Measurements from ENCODE around the gene SUSD4. TPM values are rescaled to one million over a fixed set of nuclear protein-coding genes. Genes with fewer than 3 reads are reported as not detected.

SUSD4 gene
- total RNA-seq, 2 experiments from 2014 or later, result 13.0 to 13.8 TPM

DNA sequence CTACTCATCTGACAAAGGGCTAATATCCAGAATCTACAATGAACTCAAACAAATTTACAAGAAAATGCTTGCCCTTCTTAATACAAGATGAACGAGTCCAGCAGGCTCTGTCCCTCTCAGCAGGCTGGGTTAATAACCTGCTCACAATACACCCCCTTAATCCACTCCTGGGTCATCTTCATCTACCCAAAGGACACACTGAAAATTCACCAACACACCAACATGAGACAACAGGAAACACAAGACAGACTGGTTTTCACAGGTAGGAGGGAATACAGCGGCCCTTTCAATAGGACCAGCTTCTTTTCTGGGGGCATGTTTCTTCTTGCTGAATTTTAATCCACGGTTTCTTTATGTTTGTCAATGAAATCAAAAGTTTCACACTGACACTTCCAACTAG is 44.6 kb downstream of the SUSD4 start:
- POLR2A ChIA-PET, result no interaction called here

DNA sequence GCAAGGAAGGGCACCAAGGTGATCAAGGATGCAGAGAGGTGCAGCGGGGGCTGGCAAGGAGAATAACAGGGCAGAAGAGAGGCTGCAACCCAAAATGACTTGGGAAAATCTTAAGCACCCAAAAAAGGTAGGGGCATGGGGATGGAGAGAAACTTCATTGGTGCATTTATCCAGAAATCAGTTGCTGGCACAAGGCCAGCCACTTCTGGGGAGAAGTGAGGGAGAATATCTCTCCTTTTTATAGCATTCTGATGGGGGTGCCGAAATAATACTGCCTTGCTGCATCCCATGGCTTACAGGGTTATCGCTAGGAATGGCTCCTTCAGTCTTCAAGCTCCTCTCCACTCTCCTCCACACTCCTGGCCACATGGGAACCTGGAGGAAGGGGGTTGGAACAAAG is 47.9 kb downstream of the SUSD4 start:
- Histone ChIP-seq H3K36me3 (ENCODE audit: insufficient read depth, low read length) (no peaks in the 10 kb centered on the region), H3K27me3 (ENCODE audit: control insufficient read depth in 1 of 2, insufficient read depth in 2 of 2, low read length in 2 of 2) (no peaks in the 10 kb centered on the region), H3K4me3 (ENCODE audit: low read length) (no peak overlapping the region), H3K27ac (ENCODE audit: low read depth in 1 of 2, low read length in 2 of 2) (no peak overlapping the region), H3K9me3 (ENCODE audit: control insufficient read depth in 1 of 2, insufficient read depth in 1 of 2, low read length in 2 of 2) (no peaks in the 10 kb centered on the region), H3K4me1 (ENCODE audit: insufficient read depth, low read length) (peaks cover 8% of the 10 kb centered on the region)
- ATAC-seq (ENCODE audit: poor library complexity) (no peak), DNase-seq (no peak)
- POLR2A ChIA-PET, result no interaction called here
- Mint-ChIP-seq H3K27ac (no peak overlapping the region), H3K4me1 (ENCODE audit: low read depth) (peaks cover 19% of the 10 kb centered on the region), H3K27me3 (no peaks in the 10 kb centered on the region), H3K4me3 (no peak overlapping the region), H3K9me3 (peaks cover 2% of the 10 kb centered on the region), H3K36me3 (ENCODE audit: low read depth) (no peaks in the 10 kb centered on the region)
- CTCF ChIA-PET, result interaction anchor here (1.4 kb wide), 1 partner anchor 11 kb away, joined by 4 read pairs; no protein-coding TSS in a partner anchor
- TF ChIP-seq, protein P1, sequence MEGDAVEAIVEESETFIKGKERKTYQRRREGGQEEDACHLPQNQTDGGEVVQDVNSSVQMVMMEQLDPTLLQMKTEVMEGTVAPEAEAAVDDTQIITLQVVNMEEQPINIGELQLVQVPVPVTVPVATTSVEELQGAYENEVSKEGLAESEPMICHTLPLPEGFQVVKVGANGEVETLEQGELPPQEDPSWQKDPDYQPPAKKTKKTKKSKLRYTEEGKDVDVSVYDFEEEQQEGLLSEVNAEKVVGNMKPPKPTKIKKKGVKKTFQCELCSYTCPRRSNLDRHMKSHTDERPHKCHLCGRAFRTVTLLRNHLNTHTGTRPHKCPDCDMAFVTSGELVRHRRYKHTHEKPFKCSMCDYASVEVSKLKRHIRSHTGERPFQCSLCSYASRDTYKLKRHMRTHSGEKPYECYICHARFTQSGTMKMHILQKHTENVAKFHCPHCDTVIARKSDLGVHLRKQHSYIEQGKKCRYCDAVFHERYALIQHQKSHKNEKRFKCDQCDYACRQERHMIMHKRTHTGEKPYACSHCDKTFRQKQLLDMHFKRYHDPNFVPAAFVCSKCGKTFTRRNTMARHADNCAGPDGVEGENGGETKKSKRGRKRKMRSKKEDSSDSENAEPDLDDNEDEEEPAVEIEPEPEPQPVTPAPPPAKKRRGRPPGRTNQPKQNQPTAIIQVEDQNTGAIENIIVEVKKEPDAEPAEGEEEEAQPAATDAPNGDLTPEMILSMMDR (IDR thresholded peaks at IDR 0.05), result no peak
- intact Hi-C loops (cut with DNase I, micrococcal nuclease), result no loop called here

More for the DNA sequence above, 44.6 kb downstream of the SUSD4 start:
- Histone ChIP-seq H3K4me1 (ENCODE audit: insufficient read depth, low read length) (peaks cover 24% of the 10 kb centered on the region), H3K9me3 (ENCODE audit: control insufficient read depth in 1 of 2, insufficient read depth in 1 of 2, low read length in 2 of 2) (no peaks in the 10 kb centered on the region), H3K36me3 (ENCODE audit: insufficient read depth, low read length) (no peaks in the 10 kb centered on the region), H3K27ac (ENCODE audit: low read depth in 1 of 2, low read length in 2 of 2) (no peak overlapping the region), H3K27me3 (ENCODE audit: control insufficient read depth in 1 of 2, insufficient read depth in 2 of 2, low read length in 2 of 2) (no peaks in the 10 kb centered on the region), H3K4me3 (ENCODE audit: low read length) (no peak overlapping the region)
- intact Hi-C loops (cut with DNase I, micrococcal nuclease), result no loop called here
- no peak for ATAC-seq (ENCODE audit: poor library complexity)
- DNase-seq, result no peak
- Mint-ChIP-seq H3K4me1 (ENCODE audit: low read depth) (peaks cover 44% of the 10 kb centered on the region), H3K27ac (no peak overlapping the region), H3K27me3 (no peaks in the 10 kb centered on the region), H3K9me3 (peaks cover 2% of the 10 kb centered on the region), H3K36me3 (ENCODE audit: low read depth) (no peaks in the 10 kb centered on the region), H3K4me3 (no peak overlapping the region)
- TF ChIP-seq, protein P1 (IDR thresholded peaks at IDR 0.05), result no peak
- CTCF ChIA-PET, result no interaction called here

DNA sequence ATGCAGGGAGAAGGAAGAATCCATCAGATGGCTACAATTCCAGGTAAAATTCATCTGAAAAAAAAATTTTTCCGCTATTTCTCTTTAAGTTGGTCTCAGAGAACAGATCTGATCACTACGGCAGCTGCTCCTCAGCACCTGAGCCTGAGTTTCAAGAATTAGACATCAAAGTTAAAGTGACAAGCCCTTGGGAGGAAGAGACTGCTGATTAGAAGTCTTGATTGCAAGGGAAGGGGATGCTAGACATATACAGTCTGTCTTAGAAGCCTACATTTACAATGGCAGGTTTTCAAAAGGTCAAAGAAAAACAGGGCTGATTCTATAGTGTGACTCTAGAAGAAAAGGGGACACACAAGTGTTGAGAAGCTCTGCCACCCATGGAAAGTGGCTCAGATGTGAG is 48.3 kb downstream of the SUSD4 start:
- H3K27me3 ChIP-seq (ENCODE audit: control insufficient read depth in 1 of 2, insufficient read depth in 2 of 2, low read length in 2 of 2), result no peaks in the 10 kb centered on the region
- no peaks in the 10 kb centered on the region for H3K36me3 Mint-ChIP-seq (ENCODE audit: low read depth)
- H3K27me3 Mint-ChIP-seq, result no peaks in the 10 kb centered on the region
- TF ChIP-seq, protein P1 (IDR thresholded peaks at IDR 0.05), result no peak
- DNase-seq (no peak), ATAC-seq (ENCODE audit: poor library complexity) (no peak)
- no peak overlapping the region for H3K27ac Mint-ChIP-seq
- H3K36me3 ChIP-seq (ENCODE audit: insufficient read depth, low read length), result no peaks in the 10 kb centered on the region
- ChIA-PET POLR2A (no interaction called here), CTCF (interaction anchor here (1.4 kb wide), 1 partner anchor 11 kb away, joined by 4 read pairs; no protein-coding TSS in a partner anchor)
- intact Hi-C loops (cut with DNase I, micrococcal nuclease), result no loop called here
- no peak overlapping the region for H3K4me3 Mint-ChIP-seq
- H3K4me1 ChIP-seq (ENCODE audit: insufficient read depth, low read length), result peaks cover 8% of the 10 kb centered on the region
- H3K4me3 ChIP-seq (ENCODE audit: low read length), result no peak overlapping the region
- H3K4me1 Mint-ChIP-seq (ENCODE audit: low read depth), result peaks cover 19% of the 10 kb centered on the region
- H3K9me3 Mint-ChIP-seq, result peaks cover 2% of the 10 kb centered on the region
- no peaks in the 10 kb centered on the region for H3K9me3 ChIP-seq (ENCODE audit: control insufficient read depth in 1 of 2, insufficient read depth in 1 of 2, low read length in 2 of 2)
- no peak overlapping the region for H3K27ac ChIP-seq (ENCODE audit: low read depth in 1 of 2, low read length in 2 of 2)
